K562 (cell line): ENCODE results near the gene WWTR1. TPM values are rescaled to one million over a fixed set of nuclear protein-coding genes. Genes with fewer than 3 reads are reported as not detected.

Experiments
- ATAC-seq: fragments of 200-7000 bp; cut with Tn5 transposase; 3 replicates; pipeline ENCODE4 v1.9.1; 2020; ENCODE audit warnings: moderate library complexity
- BruUV-seq: library from RNA; stranded (reverse); fragments of 400-500 nt; replicated peaks from 2 replicates; lab custom pipeline; 2021; lab: Mats Ljungman, UMichigan
- CTCF ChIA-PET: fragments of 300-600 bp; formaldehyde crosslinking; extraction: SDS; loops from one replicate; lab custom pipeline; 2021; ENCODE audit warnings: low intra/inter-chr PET ratio; lab: Yijun Ruan, JAX
- POLR2A ChIA-PET: fragments of 300-600, 350-650 bp; sonication (Branson Sonifier 250); formaldehyde crosslinking; extraction: SDS; loops from one replicate; lab custom pipeline; 2021; ENCODE audit warnings: antibody characterized with exemption, inconsistent platforms; lab: Yijun Ruan, JAX
- DNase-seq, 4 experiments: peaks; one replicate each; pipeline versions ENCODE4 v3.0.0 to v3.0.0-alpha.2; 2011 to 2018; ENCODE audit warnings: low spot score in 3 of 4, mixed read lengths in 3 of 4; ENCODE audit errors: extremely low read depth in 1 of 4
- FAIRE-seq: peaks from 2 replicates; lab custom pipeline; 2011; peaks lifted over from hg19 to GRCh38; lab: Jason Lieb, UNC
- H2AFZ ChIP-seq: 2 replicates; pipeline ENCODE4 v1.6.0; 2011; ENCODE audit warnings: low read depth, low read length, control low read depth, inconsistent platforms
- H3K27ac ChIP-seq: fragments of 200-600 bp; 3 replicates; pipeline ENCODE4 v1.8.0; 2011; ENCODE audit warnings: low read depth, mild to moderate bottlenecking, control low read depth, inconsistent platforms, low read length, moderate library complexity, mixed read lengths; ENCODE audit errors: extremely low read depth
- H3K27me3 ChIP-seq, 2 experiments: fragments of 300-600 bp in 1 of 2; 2 replicates in 1 of 2; 3 replicates in 1 of 2; pipeline versions ENCODE4 v1.6.0 to v1.8.0; 2011; ENCODE audit warnings: inconsistent platforms in 2 of 2, low read length in 2 of 2, mild to moderate bottlenecking in 1 of 2, mixed read lengths in 1 of 2, moderate library complexity in 1 of 2; ENCODE audit not compliant: control insufficient read depth in 2 of 2, insufficient read depth in 2 of 2
- H3K36me3 ChIP-seq: fragments of 300-600 bp; 3 replicates; pipeline ENCODE4 v1.8.0; 2011; ENCODE audit warnings: mild to moderate bottlenecking, low read length, inconsistent platforms; ENCODE audit not compliant: control insufficient read depth, insufficient read depth
- H3K4me1 ChIP-seq, 2 experiments: fragments of 200-600 bp in 1 of 2; replicated peaks in 1 of 2; 2 replicates in 1 of 2; 3 replicates in 1 of 2; pipeline versions ENCODE4 v1.5.1 to v1.8.0; 2011; ENCODE audit warnings: inconsistent platforms in 2 of 2, low read length in 2 of 2, mild to moderate bottlenecking in 1 of 2, mixed read lengths in 1 of 2, moderate library complexity in 1 of 2; ENCODE audit not compliant: control insufficient read depth in 2 of 2, insufficient read depth in 2 of 2
- H3K4me2 ChIP-seq: 2 replicates; pipeline ENCODE4 v1.6.1; 2011; ENCODE audit warnings: low read length, control low read depth, inconsistent platforms, mixed read lengths; ENCODE audit not compliant: insufficient read depth
- H3K4me3 ChIP-seq: fragments of 200-600 bp; sonication (generic), shearing (Covaris generic); 2 replicates; pipeline ENCODE4 v1.5.1; 2016; ENCODE audit warnings: control low read depth, inconsistent platforms
- H3K79me2 ChIP-seq: fragments of 200-600 bp; 3 replicates; pipeline ENCODE4 v1.8.0; 2011; ENCODE audit warnings: low read length, inconsistent platforms; ENCODE audit not compliant: control insufficient read depth, insufficient read depth
- H3K9ac ChIP-seq, 2 experiments: 2 replicates each; pipeline versions ENCODE4 v1.6.0 to v1.6.1; 2011; ENCODE audit warnings: low read depth in 2 of 2, low read length in 2 of 2, control low read depth in 1 of 2, inconsistent platforms in 1 of 2, mild to moderate bottlenecking in 1 of 2, mixed read lengths in 1 of 2; ENCODE audit not compliant: insufficient read depth in 1 of 2
- H3K9me1 ChIP-seq: one replicate; pipeline ENCODE4 v1.6.0; 2011; ENCODE audit warnings: inconsistent platforms, mild to moderate bottlenecking, low read length, moderate library complexity; ENCODE audit not compliant: control insufficient read depth, insufficient read depth
- H3K9me3 ChIP-seq: replicated peaks from 2 replicates; pipeline ENCODE4 v1.5.1; 2011; ENCODE audit warnings: low read depth, low read length, inconsistent platforms; ENCODE audit not compliant: control insufficient read depth, insufficient read depth
- H4K20me1 ChIP-seq: replicated peaks from 2 replicates; pipeline ENCODE4 v1.6.1; 2011; ENCODE audit warnings: low read length, inconsistent platforms, mixed read lengths; ENCODE audit not compliant: control insufficient read depth, insufficient read depth
- BRD4 ChIP-seq: fragments of 200-600 bp; sonication (generic); IDR thresholded peaks from 2 replicates; pipeline ENCODE4 v1.6.1; 2017; ENCODE audit warnings: inconsistent platforms
- CREB3L1 ChIP-seq: fragments of 450-650 bp; IDR thresholded peaks from 2 replicates; pipeline ENCODE4 v1.6.1; 2014; ENCODE audit warnings: low read depth, mild to moderate bottlenecking, moderate library complexity, borderline replicate concordance
- DNMT1 ChIP-seq: fragments of 450-650 bp; IDR thresholded peaks from 2 replicates; pipeline ENCODE4 v1.6.1; 2016; ENCODE audit warnings: antibody characterized with exemption, mild to moderate bottlenecking
- KDM4B ChIP-seq, 2 experiments: fragments of 450-650 bp in 1 of 2; sonication (generic) in 1 of 2; IDR thresholded peaks; 2 replicates each; pipeline ENCODE4 v1.6.1; 2016 to 2017; ENCODE audit warnings: borderline replicate concordance in 2 of 2, antibody characterized with exemption in 1 of 2, low read depth in 1 of 2, mild to moderate bottlenecking in 1 of 2
- NRF1 ChIP-seq, 2 experiments: fragments of 450-650 bp; IDR thresholded peaks in 1 of 2; conservative IDR thresholded peaks in 1 of 2; 2 replicates each; pipeline ENCODE4 v1.6.1; 2014; ENCODE audit warnings: mild to moderate bottlenecking in 2 of 2
- POLR2A ChIP-seq: fragments of 450-650 bp; conservative IDR thresholded peaks from 2 replicates; pipeline ENCODE4 v1.6.1; 2016
- USF2 ChIP-seq: sonication (generic); formaldehyde crosslinking; IDR thresholded peaks from 2 replicates; pipeline ENCODE4 v1.5.0; 2020; ENCODE audit warnings: missing genetic modification reagents
- ZBTB34 ChIP-seq: fragments of 250-450 bp; sonication (Bioruptor Pico); IDR thresholded peaks from 2 replicates; pipeline ENCODE4 v1.8.0; 2021; ENCODE audit warnings: mild to moderate bottlenecking, moderate library complexity
- ZKSCAN1 ChIP-seq: fragments of 150-350 bp; IDR thresholded peaks from 2 replicates; pipeline ENCODE4 v1.6.1; 2016; ENCODE audit warnings: low read depth, low read length
- ZNF282 ChIP-seq: sonication (generic); formaldehyde crosslinking; IDR thresholded peaks from 2 replicates; pipeline ENCODE4 v1.8.1; 2023; ENCODE audit warnings: missing genetic modification reagents
- ZNF347 ChIP-seq: fragments of 450-650 bp; formaldehyde crosslinking; IDR thresholded peaks from 2 replicates; pipeline ENCODE4 v1.4.0; 2020; ENCODE audit warnings: low read depth, mild to moderate bottlenecking, moderate library complexity
- WGBS: fragments of 100-300 bp; shearing (Covaris generic); methylation state at CpG from one replicate; pipeline ENCODE4 v1.1.6; 2016; ENCODE audit warnings: low coverage, mixed read lengths; ENCODE audit not compliant: insufficient coverage; ENCODE audit errors: missing lambda C conversion rate; 5-methylcytosine and 5-hydroxymethylcytosine counted together
- in situ Hi-C: fragments of 300-500 bp; cut with MboI; formaldehyde crosslinking; loops from 4 replicates; pipeline ENCODE4 v1.15.0; 2018; ENCODE audit warnings: inconsistent platforms, mixed read lengths
- intact Hi-C: fragments of 100-400 bp; cut with micrococcal nuclease; formaldehyde crosslinking; loops from 2 replicates; pipeline ENCODE4 v1.14.2; 2022
- polyA plus RNA-seq, 8 experiments: library from polyadenylated mRNA; depleted of rRNA in 4 of 8; stranded (reverse) in 5 of 8; unstranded in 3 of 8; fragments of >200 nt; fragmentation: Nextera tagmentation in 2 of 8; fragmentation: Illumina TruSeq in 1 of 8; extraction: Ambion mirVana in 2 of 8; extraction: Trizol in 1 of 8; gene quantifications; 2 replicates each; pipeline versions ENCODE4 v1.2.1 to v1.2.3, GENCODE V29; 2011 to 2014; ENCODE audit warnings: inconsistent platforms in 1 of 8, missing spikeins in 1 of 8
- total RNA-seq, 7 experiments: library from RNA; depleted of rRNA in 6 of 7; stranded (reverse); fragments of >200 nt in 6 of 7; fragmentation: Illumina TruSeq in 2 of 7; extraction: Trizol in 2 of 7; gene quantifications; 2 replicates each; pipeline versions ENCODE4 v1.2.1 to v1.2.3, GENCODE V29; 2011 to 2021; ENCODE audit warnings: low replicate concordance in 1 of 7

The WWTR1 gene
- total and polyA plus RNA-seq, 9 of the 15 experiments (the other 6 are each of a cell fraction or from before 2014, with no cell fraction given): 0.04 to 1.5 (median 0.60) TPM

DNA sequence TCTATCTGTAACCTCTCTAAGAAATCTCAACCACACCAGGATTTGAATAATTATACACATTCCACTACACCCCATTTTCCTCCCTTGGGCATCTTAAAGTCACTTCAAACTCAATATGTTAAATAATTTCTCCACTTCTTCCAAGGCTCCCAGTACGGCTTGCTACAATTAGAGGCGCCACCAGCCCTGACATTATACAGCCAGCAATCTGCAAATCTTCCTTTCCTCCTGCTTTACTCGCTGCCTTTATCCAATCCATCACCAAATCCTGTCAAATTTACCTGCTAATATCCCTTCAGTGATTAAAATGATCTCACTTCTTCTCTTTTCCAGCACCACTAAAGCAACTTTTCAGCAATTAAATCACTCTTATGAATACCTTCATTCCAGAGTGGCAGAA, 13.9 kb downstream of the WWTR1 start:
- ChIA-PET CTCF (no interaction called here), POLR2A (interaction anchor here (0.6 to 0.7 kb wide), 2 partner anchors 137 to 176 kb away, joined by 3 read pairs; no protein-coding TSS in a partner anchor)
- no peak overlapping the region for H3K4me2 ChIP-seq
- DNase-seq: no peak
- intact Hi-C loops: no loop called here
- no peak overlapping the region for H3K9ac ChIP-seq
- FAIRE-seq: no peak
- H2AFZ ChIP-seq: no peak overlapping the region
- no peaks in the 10 kb centered on the region for H3K79me2 ChIP-seq
- 12% methylated on average over 3 of the region's 3 CpGs for WGBS
- H3K9me1 ChIP-seq: no peaks in the 10 kb centered on the region
- H3K4me3 ChIP-seq: no peak overlapping the region
- no peaks in the 10 kb centered on the region for H3K9me3 ChIP-seq
- ATAC-seq: no peak
- H3K27ac ChIP-seq: no peak overlapping the region
- in situ Hi-C loops: no loop called here
- no TSS peak for BruUV-seq
- TF ChIP-seq ZNF282 (CRISPR knock-in tag) (no peak), CREB3L1 (no peak), ZKSCAN1 (no peak), KDM4B (IDR thresholded peaks at IDR 0.05; ENCODE audit: borderline replicate concordance in 2 of 2, low read depth in 1 of 2) (no peak), ZNF347 (CRISPR knock-in tag) (no peak), NRF1 (conservative IDR thresholded peaks at IDR 0.05 in 1 of 2, IDR thresholded peaks at IDR 0.05 in 1 of 2) (no peak), DNMT1 (no peak), BRD4 (no peak), POLR2A (no peak), ZBTB34 (no peak), USF2 (no peak)
- H3K4me1 ChIP-seq: peaks cover 0 to 2% of the 10 kb centered on the region in 2 experiments; a peak in 1 of 5 replicates
- no peaks in the 10 kb centered on the region for H3K36me3 ChIP-seq
- no peaks in the 10 kb centered on the region for H4K20me1 ChIP-seq
- H3K27me3 ChIP-seq: no peaks in the 10 kb centered on the region
